SHP77 treated with DMSO at 0.1 percent for 48 hours (cell line): Measurements from ENCODE around the gene NR1H3.
A peak's percentile ranks its signal among the peaks of the same experiment; 100 is the strongest.

ENCODE experiments used
- DNase-seq: peaks from one replicate; lab custom pipeline; 2025; lab: John Stamatoyannopoulos, UW

NR1H3 gene

DNA sequence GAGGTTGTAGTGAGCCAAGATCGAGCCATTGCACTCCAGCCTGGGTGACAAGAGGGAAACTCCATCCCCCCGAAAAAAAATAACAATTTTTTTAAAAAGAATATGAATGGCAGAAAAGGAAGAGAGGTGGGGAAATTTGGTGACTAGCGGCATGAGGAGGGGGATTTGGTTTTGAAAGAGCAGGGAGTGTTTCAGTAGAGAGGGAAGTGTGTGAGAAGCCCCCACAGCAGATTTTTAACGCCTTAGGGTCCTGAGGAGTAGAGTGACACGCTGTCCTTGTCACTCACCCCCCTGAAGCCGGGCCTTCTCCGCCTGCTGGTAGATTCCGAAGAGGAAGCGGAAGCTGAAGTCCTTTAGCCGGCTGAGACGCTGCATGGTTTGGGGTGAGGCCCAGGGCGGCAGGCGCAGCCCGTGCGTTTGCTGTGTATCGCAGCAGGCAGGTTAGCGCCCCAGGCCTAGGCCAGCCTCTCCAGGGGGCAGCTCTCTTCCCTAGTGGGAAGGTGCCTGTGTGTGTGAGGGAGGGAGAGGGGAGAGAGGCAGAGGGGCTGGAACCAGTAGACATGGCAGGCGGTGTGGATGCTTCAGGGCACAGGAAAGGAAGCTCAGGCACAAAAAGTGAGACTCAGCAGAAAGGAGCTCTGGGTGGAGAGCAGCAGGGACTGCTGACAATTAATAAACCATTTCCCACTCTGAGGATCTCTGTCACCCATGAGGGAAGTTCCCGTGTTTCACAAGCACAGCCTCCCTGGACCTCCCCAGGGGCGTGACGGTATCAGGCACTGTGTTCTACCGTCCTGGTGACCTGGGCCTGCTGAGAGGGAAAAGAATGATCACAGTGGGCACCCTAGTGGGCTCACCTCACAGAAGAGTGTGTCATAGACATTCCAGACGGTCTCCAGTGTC, 13.1 kb upstream of the NR1H3 start:
- no peak for DNase-seq

DNA sequence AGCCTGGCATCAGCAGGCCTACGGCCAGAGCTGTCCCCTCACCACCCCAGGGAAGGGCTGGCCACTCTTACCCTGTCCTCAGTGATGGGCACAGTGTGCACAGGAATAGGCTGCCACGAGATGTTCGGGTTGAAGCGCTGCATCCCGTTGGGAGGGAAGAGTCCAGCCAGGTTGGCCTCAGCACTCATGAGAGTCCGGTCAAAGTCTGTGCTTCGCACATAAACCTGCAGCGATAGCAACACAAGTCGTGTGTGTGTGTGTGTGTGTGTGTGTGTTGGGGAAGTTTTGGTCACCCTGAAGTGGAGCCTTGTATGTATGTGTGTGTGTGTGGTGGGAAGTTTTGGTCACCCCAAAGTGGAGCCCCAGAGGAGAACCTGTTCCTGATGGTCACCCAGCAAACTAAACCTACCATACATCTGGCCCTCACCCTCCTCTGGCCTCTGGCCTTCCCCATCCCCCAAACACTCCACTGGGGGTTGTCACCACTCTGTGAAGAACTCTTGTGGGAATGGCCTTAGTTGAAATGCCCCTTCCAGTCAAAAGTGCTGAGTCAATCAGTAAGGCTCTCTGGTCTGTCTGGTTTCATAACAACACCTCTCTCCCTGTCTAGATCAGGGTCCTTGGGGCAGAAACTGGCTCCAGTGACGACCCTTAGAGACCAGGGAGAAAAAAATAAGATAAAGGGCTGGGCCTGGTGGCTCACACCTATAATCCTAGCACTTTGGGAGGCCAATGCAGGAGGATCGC, 12.0 kb upstream of the NR1H3 start:
- no peak for DNase-seq

DNA sequence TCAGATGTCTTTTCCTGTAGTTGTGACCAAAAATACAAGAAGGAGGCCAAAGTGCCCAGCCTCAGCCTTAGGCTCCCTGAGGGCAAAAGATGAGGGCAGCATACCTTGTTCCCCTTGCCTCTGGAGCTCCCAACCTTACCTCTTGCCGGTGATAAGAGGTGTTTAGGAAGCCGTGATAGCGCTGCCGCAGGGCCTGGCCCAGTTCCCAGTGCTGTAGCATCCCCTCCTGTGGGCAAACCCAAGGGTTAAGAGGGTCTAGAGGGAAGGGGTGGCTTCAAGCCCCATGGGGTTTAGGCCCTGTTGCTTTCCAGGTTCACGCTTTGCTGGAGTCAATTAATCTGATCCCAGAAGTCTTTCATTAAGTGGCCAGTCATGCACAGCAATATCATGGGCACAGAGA, 10.3 kb upstream of the NR1H3 start:
- no peak for DNase-seq

DNA sequence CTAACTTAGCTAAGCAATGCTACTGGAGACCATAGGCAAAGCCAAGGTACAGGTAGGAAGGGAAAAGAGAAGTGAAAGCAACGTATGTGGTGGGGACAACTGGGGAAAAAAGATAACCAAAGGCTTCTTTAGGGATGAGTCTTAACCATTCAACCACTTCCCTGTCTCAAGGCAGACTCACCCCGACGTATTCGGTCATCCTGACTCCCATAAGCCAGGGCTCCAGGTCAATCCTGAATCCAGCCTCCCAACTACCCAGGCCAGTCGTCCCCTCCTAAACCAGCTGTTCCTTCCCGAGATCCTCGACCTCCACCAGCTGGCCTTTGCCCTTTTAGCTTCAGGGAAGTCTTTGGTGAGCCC, 9.5 kb upstream of the NR1H3 start:
- DNase-seq: no peak

DNA sequence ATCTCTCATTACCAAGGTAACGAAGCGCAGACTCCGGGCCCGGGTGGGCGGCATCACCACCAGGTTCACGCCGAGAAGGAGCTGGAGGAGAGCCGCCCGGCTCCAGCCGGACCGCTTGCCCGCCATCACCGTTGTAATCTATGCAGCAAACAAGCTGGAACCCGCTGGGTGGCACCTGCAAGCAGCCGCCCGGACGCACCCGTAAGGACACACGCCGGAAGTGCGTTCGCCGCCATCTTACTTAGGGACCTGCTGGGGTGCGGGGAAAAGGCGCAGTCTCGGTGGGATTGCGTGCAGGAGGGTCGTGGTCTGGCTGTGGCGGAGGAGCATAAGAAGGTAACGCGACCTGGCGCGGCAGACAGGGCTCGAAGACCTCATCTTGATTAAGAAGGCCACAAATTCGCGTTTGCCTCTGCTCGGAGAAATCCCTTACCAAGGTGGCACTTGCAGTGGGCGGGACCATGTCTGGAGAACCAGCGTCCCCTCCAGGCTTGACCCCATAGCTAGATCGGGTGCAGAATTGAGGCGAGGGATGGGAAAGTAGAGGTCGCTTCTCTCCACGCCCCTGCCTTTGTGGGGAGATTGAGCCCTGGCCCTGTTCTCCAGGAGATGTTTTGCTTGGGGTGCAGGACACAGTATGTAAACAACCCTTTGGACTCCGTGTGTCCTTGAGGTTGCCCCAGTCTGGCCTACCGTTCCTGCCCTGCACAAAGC, 9.0 kb upstream of the NR1H3 start, which contains the start of gene ACP2:
ACP2 (minus strand) TSS at position 151 of the 714 bp plus-strand sequence; CDS start at position 126, 25 bp downstream.
- DNase-seq: peak; percentile 67

DNA sequence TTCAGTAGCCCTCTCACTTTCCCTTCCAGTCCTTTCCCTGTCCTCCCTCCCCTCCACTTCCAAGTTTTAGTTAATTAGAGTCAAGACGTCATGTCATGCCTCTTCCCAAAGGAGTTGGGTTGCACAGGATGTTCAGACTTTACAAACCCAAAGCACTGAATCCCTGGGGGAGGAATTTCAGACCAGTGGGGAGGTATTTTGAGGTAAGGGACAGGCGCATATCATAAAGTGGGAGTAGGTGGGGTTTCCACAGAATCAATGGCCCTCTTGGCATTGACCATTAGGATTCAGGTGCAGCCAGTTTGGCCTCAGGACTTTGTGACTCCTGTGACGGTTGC, 8.4 kb upstream of the NR1H3 start:
- no peak for DNase-seq

DNA sequence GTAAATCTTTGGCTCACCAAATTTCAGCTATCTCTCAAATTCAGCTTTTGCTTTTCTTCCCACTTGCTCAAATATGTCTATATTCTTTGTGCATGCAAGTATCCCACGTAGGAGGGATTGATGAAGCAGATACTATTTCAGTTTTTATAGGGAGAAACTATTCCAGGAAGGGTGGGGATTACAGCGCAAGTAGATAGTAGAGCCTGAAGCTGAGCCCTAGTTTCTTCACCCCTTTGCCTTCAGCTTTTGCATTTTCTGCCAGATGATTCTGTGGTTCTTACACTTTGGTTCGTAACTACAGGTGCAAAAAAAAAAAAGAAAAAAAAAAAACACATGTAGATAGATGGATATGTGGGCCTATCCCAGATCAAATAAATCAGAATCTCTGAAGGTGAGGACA, 6.0 kb upstream of the NR1H3 start:
- DNase-seq: no peak

DNA sequence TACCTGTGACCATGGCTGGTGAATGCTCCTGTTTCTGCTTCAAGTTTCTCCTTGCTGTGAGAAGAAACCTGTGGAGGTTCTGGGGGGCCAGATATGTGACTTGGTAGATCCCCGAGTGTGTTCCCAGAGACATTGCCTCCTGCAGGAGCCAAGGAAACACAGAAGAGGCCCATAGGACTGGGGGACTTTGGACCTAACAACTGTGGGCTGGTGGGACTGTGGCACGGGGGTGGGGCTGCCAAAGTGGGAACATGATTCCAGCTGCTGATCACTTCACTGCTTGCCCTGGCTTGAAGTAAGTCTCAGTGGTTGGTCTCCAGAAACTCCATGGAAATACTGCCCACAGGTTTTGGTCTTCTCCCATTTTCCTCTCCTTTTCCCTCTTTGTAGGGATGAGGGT, 4.1 kb upstream of the NR1H3 start:
- DNase-seq: no peak

DNA sequence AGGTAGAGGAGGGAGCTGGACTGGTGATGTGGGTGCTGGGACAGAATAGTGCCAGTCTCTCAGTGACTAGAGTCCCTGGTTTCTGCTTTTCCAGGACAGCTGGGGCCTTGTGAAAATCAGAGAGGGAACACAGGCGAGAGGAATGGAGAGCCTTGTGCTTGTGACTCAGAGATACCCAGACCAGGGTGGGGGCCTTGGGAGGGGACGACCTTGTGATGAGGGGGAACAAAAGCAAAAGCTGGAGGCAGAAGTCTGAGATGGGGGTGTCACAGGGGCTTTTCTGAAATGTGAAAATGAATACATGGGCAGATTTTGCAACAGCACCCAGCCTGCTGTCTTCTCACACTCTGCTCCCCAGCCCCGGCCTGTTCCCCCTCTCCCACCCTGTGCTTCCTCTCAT, 3.4 kb upstream of the NR1H3 start:
- no peak for DNase-seq

DNA sequence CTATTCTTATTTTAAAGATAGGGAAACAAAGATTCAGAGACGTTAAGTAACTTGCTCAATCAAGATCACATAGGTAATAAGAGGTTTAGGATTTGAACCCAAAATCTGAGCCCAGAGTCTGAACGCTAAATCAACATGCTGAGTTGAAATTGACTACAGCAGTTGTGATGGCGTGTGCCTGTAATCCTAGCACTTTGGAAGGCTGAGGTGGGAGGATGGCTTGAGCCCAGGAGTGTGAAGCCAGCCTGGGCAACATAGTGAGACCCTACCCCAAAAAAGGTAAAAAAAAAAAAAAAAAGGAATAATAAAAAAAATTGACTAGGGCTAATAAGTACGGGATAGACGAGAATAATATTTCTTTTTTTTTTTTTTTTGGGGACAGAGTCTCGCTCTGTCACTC, 1.4 kb upstream of the NR1H3 start:
- no peak for DNase-seq

DNA sequence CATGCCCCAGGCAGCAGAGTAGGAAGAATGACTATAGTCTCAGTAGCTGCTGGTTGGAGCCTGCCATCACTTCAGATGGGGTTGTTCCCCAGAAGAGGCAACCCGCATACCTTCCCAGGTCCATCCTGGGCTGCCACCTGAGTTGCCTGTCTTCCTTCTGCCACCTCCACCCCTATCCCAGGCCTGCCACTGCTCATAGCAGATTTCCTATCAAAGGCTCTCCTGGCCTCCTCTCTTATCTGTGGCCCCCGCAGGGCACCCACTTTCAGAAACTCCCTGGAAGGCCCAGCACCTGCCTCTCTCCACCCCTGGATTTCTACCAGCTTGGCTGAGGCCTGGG, 649 bp upstream of the NR1H3 start:
- no peak for DNase-seq

DNA sequence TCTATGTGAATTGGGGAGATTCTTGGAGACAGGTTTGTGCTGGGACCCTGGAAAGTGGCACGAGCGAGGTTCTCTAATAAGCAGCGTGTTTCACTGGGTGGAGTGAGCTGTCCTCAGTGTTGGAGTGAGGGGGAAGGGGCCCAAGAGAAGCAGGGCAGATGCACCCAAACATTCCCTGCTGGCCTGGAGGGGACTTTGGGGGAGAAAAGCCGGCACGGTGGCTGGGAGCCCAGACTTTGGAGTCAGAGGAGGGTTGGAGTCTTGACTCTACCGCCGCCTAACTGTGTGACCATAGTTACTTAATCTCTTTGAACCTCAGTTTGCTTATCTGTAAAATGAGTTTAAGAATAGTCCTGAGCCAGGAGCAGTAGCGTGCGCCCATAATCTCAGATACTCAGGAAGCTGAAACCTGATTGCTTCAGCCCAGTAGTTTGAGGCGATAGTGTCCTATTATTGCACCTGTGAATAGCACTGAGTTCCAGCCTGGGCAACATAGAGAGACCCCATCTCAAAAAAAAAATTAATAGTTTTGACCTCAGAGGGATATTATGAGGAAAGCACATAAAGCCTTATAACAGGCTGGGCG, 614 bp downstream of the NR1H3 start:
- no peak for DNase-seq

DNA sequence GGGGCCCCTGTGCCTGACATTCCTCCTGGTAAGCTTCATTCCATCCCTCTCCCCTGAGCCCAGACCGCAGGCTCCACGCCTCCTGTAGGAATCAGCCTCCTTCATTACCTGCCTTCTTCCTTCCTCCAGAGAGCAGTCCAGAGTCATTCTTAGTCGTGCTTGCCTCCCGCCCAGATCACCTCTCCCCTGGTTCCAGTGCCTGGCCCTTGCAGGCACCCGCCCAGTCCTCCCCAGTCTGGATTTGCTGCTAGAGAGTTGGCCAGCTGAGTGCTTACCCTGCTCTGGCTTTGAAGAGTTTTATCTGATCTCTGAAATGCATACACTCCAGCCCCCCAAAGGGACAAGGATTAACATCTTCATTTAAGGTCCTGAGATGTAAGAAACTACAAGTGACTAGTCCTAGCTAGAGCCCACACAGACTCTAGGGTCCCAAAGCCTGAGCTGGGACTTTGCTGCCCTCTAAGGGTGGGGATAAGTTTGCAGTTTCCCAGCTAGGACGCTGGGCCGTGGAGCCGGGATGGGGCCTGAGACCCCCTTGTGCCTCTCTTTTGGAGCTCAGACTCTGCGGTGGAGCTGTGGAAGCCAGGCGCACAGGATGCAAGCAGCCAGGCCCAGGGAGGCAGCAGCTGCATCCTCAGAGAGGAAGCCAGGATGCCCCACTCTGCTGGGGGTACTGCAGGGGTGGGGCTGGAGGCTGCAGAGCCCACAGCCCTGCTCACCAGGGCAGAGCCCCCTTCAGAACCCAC, 1.6 kb downstream of the NR1H3 start:
- peak; percentile 6 for DNase-seq

DNA sequence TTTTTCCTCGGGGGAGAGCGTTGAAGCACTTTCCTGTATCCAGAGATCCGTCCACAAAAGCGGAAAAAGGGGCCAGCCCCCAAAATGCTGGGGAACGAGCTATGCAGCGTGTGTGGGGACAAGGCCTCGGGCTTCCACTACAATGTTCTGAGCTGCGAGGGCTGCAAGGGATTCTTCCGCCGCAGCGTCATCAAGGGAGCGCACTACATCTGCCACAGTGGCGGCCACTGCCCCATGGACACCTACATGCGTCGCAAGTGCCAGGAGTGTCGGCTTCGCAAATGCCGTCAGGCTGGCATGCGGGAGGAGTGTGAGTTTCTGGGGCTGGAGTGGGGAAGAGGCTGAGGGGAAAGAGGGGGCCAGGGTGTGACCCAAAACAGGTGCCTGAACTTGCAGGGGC, 2.6 kb downstream of the NR1H3 start:
- DNase-seq: no peak

DNA sequence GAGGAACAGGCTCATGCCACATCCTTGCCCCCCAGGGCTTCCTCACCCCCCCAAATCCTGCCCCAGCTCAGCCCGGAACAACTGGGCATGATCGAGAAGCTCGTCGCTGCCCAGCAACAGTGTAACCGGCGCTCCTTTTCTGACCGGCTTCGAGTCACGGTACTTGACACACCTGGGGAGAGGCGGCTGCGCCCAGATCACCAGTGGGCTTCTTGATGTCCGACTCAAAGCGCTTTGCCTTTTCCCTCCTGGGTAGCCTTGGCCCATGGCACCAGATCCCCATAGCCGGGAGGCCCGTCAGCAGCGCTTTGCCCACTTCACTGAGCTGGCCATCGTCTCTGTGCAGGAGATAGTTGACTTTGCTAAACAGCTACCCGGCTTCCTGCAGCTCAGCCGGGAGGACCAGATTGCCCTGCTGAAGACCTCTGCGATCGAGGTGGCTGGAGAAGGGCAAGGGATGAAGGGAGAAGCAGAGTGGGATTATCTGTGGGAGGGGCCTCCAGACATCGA, 3.5 kb downstream of the NR1H3 start:
- no peak for DNase-seq

DNA sequence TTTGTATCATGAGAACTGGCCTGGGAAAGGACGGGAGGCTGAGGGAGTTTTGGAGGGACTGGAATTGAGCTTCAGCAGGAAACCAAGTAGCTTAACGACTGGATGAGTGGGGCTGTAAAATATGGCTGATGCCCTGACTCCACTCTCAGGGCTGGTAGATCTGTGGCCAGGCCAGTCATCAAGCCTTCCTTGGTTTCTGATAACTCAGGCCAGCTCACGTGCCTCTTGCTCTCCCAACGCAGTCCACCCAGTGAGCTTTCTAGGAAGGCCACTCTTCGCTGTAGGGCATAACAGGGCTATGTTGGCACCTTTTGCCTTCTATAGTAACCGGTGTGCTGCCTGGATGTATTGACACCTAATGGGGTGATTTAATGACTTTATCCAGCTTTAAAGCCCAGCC, 6.3 kb downstream of the NR1H3 start:
- DNase-seq: no peak

DNA sequence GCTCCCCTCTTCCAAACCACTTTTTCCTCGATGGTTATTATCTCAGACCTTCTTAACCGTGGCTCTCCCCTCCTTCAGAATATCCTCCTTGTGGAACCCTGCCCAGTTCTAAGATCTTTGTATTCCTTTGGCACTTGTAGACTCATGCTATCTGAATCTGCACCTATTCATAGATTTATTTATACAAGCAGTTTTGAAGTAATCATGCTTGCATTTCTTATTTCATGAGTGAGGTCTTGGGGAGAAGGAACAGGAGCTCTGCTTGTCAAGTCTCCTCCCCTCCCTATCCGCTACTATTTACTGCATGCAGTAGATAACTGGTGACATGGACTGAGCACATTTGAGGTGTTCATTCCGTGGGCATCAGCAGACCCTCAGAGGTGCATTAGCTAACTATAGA, 6.7 kb downstream of the NR1H3 start:
- DNase-seq: no peak

DNA sequence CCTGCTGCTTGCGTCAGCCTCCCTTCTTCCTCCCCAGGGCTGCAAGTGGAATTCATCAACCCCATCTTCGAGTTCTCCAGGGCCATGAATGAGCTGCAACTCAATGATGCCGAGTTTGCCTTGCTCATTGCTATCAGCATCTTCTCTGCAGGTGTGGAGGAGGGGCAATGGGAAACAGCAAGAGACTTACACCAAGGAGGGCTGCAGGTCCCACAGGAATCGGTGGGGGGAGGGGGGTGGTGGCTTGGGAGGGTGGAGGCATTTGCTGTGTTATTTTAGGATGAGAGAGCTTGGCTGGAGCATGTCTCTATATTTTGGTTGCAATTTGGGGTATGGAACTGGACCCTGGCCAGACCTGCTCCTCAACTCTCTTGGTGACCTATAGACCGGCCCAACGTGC, 10.1 kb downstream of the NR1H3 start:
- no peak for DNase-seq

DNA sequence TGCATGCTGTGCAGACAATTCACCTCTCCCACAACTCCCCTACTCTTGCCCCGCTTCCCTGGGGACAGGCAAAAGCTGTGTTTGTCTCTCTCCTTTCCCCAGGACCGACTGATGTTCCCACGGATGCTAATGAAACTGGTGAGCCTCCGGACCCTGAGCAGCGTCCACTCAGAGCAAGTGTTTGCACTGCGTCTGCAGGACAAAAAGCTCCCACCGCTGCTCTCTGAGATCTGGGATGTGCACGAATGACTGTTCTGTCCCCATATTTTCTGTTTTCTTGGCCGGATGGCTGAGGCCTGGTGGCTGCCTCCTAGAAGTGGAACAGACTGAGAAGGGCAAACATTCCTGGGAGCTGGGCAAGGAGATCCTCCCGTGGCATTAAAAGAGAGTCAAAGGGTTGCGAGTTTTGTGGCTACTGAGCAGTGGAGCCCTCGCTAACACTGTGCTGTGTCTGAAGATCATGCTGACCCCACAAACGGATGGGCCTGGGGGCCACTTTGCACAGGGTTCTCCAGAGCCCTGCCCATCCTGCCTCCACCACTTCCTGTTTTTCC, 10.7 kb downstream of the NR1H3 start:
- peak; percentile 8 for DNase-seq

DNA sequence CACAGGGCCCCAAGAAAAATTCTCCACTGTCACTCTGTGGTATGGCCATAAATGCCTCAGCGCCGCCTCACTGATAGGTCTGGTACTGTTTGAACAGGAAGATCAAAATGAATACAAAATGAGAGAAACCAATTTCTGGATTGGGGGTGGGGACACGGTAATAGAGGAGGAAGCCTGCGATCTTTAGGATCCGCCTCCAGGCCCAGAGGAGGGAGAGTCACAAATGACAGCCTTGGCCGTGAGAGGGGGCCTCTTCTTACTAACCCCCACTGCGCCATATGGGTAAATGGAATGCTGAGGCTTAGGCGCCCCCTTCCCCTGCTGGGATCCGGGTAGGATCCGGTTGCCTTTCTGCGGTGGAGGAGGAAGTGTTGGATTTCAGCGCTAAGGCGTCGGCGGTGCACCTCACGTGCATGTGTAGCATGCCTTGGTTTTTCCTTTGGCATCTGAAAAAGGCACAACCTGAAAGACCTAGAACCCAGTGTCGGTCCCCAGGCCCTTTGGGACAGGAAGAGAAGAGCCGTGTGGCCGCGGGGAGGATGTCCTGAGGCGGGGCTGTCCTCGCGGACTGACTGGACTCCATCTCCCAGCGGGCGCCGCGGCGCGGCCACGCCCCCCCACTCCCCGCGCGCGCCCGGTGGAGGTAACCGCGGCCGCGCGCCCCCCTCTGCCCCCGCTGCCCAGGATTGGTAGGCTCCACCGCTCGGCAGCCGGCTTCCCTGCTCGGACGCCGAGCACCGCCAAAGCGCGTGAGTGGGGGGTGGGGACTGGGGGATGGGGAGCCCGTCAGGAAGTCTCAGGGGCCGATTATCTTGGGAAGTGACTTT, 11.4 kb downstream of the NR1H3 start:
- peak; percentile 88 for DNase-seq
